ENCODE data around the gene SPDYE5.
"Not testable (repeated sequence)": the region's sequence is repeated elsewhere in the genome, so short reads cannot be mapped to it uniquely, and the experiment has no call there.

The SPDYE5 gene, protein sequence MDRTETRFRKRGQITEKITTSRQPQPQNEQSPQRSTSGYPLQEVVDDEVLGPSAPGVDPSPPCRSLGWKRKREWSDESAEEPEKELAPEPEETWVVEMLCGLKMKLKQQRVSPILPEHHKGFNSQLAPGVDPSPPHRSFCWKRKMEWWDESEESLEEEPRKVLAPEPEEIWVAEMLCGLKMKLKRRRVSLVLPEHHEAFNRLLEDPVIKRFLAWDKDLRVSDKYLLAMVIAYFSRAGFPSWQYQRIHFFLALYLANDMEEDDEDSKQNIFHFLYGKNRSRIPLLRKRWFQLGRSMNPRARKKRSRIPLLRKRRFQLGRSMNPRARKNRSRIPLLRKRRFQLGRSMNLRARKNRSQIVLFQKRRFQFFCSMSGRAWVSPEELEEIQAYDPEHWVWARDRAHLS
- 0 reads per million in 2 donors for total RNA-seq

- not testable (repeated sequence) for DNase-seq
Measured at GRCh38 chr7:75492020-75492419, at the start of gene SPDYE5. SPDYE5 (plus strand) TSS chr7:75492320; CDS start chr7:75494048, 1,728 bp downstream.

- DNase-seq = peak; percentile 15
Measured at GRCh38 chr7:75442465-75443111, 49.5 kb upstream of the SPDYE5 start.

DNA sequence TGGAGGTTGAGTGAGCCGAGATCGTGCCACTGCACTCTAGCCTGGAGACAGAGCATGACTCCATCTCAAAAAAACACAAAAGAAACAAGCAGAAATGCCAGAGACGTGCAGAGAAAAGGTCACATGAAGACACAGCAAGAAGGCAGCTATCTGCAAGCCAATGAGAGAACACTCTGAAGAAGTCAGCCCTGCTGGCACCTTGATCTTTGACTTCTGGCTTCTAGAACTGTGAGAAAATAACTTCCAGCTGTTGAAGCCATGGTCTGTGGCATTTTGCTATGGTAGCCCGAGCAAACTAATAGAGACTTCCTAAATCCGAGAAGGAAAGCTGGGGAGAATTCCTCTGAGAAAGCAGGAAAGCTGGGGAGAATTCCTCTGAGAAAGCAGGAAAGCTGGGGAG, 42.2 kb upstream of the SPDYE5 start:
- DNase-seq = not testable (repeated sequence)

GRCh38 chr7:75452494-75452955, 39.6 kb upstream of the SPDYE5 start:
- DNase-seq = not testable (repeated sequence)

DNA sequence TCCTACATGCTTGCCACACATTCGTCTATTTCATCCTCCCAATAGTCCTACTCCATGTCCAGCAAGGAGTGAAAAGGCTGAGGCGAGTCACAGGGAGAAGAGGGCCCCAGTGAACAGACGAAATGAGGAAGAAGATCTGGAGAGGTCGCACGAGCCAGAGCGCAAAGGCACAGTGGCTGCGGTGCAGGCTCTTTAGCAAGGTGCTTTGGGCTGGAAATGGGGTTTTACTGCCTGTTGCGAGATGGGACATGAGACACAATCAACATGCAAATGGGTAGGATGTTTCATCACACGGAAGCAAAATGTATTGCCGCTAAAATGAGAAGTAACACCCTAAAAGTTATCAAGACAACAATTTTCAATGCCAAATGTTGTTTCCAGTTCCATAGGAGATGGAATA, 35.7 kb upstream of the SPDYE5 start:
- not testable (repeated sequence) for DNase-seq

GRCh38 chr7:75458034-75458433, 34.1 kb upstream of the SPDYE5 start:
- DNase-seq = not testable (repeated sequence)

DNA sequence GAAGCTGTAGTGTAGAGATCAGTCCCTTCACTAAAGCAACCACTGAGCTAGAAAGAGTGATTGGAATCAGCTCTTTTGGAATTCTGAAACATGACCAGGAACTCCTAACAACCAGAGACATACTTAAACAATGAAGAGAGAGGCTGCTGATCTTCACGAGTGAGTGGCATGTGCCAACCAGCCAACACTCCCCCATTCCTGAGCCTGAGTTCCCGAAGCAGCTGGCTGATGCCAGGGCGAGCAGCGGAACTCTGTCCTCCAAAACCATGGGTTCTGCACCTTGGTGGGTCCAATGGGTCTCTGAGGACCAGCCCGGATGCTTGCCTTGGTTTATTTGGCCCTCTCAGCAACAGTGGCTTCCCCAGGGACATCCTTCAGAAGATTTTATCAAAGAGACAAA, 31.6 kb upstream of the SPDYE5 start:
- not testable (repeated sequence) for DNase-seq

- not testable (repeated sequence) for DNase-seq
Measured at GRCh38 chr7:75470166-75470565, 22.0 kb upstream of the SPDYE5 start.

DNA sequence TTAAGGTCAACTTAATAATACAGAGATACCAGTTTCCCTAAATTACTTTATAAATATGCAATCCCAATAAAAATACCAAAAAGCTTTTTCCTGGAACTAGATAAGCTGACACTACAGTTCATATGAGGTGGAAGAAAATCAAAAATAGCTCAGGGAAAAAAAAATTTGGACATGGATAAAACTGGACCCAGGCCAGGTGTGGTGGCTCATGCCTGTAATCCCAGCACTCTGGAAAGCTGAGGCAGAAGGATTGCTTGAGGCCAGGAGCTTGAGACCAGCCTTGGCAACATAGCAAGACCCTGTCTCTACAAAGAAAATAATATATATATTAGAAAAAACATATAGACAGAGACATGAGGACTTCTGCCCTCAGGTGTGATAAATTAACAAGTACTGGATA, 14.7 kb upstream of the SPDYE5 start:
- not testable (repeated sequence) for DNase-seq

GRCh38 chr7:75480313-75480712, 11.8 kb upstream of the SPDYE5 start:
- not testable (repeated sequence) for DNase-seq

DNA sequence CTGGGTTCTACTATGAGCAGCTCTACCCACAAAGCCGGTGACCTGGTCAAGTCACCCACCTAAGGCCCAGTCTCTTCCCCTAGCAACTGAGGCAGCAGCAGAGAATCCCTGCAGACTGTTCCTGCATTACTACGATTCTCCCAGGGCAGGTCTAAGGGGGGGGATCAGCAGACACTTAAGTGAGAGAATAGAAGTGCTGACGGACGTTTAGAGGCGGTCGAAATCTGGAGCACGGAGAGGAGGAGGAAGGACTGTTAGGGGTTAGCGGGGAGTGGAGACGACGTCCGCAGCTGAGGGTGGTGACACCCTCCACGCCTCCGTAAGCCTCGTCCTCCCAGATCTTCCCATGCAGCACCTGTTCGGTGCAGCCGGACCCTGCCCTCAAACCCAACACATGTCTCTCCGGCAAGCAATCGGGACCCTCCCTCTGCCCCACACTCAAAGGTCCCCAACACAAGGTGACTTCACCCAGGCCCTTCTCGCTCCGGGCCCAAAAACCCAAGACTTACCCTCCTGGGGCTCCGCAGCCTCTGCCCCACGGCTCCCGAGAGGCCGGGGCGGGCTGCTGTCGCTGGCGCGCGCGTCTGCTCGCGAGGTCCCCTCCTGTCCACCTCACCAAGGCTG, 6.7 kb upstream of the SPDYE5 start:
- DNase-seq = not testable (repeated sequence)

GRCh38 chr7:75485979-75486643, 6.0 kb upstream of the SPDYE5 start, which contains the start of gene POM121C:
POM121C (minus strand) TSS chr7:75486299; CDS start chr7:75441496, 44,803 bp downstream.
- peak; percentile 65 for DNase-seq

- DNase-seq = not testable (repeated sequence)
Measured at GRCh38 chr7:75509033-75509432, 16.9 kb downstream of the SPDYE5 start.

DNA sequence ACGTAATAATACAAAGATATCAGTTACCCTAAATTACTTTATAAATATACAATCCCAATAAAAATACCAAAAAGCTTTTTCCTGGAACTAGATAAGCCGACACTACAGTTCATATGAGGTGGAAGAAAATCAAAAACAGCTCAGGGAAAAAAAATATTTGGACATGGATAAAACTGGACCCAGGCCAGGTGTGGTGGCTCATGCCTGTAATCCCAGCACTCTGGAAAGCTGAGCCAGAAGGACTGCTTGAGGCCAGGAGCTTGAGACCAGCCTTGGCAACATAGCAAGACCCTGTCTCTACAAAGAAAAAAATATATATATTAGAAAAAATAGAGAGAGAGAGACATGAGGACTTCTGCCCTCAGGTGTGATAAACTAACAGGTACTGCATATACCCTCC, 26.7 kb downstream of the SPDYE5 start:
- not testable (repeated sequence) for DNase-seq

DNA sequence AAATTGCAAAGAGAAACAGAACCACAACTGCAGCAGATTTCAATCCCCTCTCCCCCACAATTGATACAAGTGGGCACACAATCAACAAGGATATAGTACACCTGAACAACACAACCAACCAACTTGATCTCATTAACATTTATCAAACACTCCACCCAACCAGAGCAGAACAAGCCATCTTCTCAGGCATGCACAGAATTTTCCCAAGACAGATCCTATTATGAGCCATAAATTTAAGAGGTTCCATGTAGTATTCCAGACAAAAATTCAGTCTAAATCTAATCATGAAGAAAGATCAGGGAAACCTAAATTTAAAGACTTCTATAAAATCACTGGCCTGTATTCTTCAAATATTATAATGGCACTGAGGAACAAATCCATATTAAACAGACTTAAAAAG, 29.6 kb downstream of the SPDYE5 start:
- not testable (repeated sequence) for DNase-seq

DNA sequence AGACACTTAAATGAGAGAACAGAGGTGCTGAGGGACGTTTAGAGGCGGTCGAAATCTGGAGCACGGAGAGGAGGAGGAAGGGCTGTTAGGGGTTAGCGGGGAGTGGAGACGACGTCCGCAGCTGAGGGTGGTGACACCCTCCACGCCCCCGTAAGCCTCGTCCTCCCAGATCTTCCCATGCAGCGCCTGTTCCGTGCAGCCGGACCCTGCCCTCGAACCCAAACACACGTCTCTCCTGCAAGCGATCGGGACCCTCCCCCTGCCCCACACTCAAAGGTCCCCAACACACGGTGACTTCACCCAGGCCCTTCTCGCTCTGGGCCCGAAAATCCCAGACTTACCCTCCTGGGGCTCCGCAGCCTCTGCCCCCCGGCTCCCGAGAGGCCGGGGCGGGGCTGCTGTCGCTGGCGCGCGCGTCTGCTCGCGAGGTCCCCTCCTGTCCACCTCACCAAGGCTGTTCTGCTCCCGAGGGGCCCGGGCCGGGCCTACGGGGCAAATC, 35.2 kb downstream of the SPDYE5 start:
- not testable (repeated sequence) for DNase-seq

- no peak for DNase-seq
Measured at GRCh38 chr7:75531359-75531821, 39.3 kb downstream of the SPDYE5 start.

GRCh38 chr7:75532639-75533038, 40.5 kb downstream of the SPDYE5 start:
- no peak for DNase-seq

DNA sequence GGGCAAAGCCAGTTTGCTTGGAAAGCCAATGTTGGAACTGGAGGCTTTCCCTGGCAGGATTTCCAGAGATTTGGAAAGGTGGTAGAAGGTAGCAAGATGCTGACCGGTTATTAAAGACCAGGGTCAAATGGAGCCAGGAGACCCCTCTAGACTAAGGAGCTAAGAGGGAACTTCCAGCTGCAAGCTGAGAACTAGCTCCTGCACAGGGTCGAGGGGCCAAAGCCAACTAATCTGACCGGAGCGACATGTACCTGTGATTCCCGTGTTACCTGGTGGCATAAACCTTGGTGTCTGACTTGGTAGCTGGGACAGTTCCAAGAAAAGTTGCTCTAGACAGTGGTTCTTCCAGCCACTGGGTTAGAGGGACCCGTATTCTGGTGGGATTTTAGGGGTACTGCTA, 41.8 kb downstream of the SPDYE5 start:
- no peak for DNase-seq

DNA sequence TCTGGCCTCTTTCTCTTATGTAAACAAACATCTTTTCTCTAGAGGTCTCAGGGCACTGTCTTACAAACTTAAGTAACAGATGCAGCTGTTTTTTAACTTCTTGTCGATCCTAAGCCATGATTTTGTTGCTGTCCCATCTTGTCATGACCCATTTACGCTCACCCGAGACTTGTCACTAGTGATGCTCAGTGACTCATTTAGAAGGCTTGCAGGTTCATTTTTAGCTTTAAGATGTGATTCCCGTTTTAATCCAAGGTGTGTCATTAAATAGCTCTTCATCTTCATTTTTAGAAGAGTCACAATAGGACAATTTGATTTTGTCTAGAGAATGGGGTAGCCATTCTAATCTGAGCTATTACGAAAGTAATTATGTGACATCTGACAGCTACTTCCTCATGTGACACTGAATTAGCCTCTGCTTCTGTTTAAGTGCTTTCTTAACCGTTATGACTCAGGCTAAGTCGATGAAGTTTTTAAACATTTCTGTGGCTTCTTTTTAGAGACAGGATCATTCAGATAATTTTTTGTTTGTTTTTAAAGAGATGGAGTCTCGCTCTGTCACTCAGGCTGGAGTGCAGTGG, 42.7 kb downstream of the SPDYE5 start:
- no peak for DNase-seq

GRCh38 chr7:75536491-75536890, 44.4 kb downstream of the SPDYE5 start:
- no peak for DNase-seq

- DNase-seq = no peak
Measured at GRCh38 chr7:75536940-75537538, 44.9 kb downstream of the SPDYE5 start.
